GM08714 (cell line): ENCODE data around the gene LRRC15.

Source experiments
- H3K4me3 ChIP-seq: fragments of 200-500 bp; sonication (Bioruptor generic); 2 replicates; pipeline ENCODE4 v1.5.1; 2014; ENCODE audit warnings: mild to moderate bottlenecking, low read length, inconsistent platforms
- ZNF274 ChIP-seq: IDR thresholded peaks from 2 replicates; pipeline ENCODE4 v1.6.1; 2012; ENCODE audit warnings: mild to moderate bottlenecking, low read depth, low read length

Gene LRRC15

DNA sequence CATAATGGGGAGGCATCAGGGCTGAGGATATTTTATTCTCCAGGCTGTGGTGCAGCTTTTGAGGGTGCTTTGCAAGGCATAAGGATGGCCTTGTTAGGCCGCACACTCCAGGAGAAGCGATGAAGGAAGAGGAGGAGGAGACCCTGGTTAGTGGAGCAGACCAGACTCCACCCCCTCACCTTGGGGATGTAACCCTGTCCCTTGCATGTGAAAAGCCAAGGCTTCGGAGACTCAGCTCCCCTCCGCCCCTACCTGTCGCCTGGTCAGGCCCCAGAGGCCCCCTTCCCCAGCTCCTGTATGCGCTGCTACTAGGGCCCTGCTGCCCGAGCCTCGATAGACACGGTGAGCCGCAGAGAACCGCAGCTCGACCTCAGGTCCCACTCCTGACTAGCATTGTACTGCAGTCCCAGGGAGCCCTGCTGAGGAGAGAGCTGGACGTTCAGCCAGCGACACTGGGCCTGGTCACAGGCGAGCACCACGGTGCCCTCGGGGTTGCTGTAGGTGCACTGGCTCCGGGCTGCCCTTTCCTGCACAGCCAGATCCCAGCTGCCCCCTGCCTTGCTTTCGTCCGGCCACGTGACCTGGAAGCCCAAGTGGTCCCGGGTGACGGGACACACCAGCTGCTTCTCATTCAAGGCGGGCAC lies 28.7 kb downstream of the LRRC15 start:
- no peak overlapping the region for H3K4me3 ChIP-seq
- TF ChIP-seq ZNF274 = no peak

DNA sequence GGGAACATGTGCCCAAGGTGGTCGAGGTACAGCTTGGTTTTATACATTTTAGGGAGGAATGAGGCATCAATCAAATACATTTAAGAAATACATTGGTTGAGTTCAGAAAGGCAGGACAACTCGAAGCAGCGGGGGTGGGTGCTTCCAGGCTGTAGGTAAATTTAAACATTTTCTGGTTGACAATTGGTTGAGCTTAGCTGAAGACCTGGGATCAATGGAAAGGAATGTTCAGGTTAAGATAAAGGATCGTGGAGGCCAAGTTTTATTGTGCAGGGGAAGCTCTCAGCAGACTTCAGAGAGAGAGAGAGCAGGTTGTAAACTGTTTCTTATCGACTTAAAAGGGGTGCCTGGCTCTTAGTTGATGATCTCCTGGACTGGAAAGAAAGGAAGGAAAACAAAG lies 29.7 kb downstream of the LRRC15 start:
- TF ChIP-seq ZNF274 = no peak
- no peak overlapping the region for H3K4me3 ChIP-seq

DNA sequence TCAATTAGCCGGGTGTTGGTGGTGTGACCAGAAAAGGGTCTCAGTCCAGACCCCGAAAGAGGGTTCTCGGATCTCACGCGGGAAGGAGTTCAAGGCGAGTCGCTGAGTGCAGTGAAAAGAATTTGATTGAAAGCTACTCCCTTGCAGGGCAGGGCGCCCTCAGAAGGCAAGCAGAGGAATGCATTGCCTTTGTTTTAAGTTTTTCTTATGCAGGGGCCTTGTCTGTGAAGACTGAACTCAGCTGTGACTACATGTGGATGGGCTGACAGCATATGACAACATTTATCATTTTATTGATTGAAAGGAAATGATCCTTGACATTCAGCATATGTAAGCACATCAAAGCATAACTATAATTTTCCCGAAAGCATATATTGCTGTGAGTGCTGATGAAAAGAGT lies 30.2 kb downstream of the LRRC15 start:
- TF ChIP-seq ZNF274 = no peak
- H3K4me3 ChIP-seq = no peak overlapping the region

DNA sequence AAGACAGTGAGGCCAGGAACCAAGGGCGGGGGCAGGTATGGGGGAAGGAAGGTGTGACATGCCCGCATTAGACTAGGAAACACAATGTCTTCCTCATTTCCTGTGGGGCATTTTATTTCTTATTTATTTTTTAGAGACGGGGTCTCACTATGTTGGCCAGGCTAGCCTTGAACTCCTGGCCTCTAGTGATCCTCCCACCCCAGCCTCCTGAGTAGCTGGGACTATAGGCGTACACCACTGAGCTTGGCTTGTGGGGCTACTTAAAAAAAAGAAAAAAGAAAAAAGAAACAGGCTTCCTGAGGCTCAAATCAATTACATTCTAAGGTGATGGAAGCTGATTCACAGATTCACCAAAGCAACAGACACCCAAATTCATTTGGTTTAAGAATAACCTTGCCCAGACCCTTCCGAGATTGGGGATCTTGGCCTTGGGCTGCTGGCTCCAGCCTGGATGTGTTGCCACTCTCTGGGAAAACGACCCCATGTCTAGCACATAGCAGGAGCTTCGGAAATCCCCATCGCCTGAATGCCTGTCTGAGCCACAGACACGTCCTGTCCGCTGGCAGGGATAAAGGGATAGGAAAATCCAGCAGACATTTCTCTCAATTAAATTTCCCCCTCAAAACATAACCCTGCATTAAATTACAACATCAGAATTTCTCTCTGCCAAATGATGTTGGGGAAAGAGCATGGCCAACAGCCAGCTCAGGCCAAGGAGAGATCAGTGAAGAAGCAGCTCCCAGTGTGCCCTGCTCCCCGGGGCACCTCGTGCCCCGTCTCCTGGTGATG lies 31.4 kb downstream of the LRRC15 start:
- no peak for TF ChIP-seq ZNF274

DNA sequence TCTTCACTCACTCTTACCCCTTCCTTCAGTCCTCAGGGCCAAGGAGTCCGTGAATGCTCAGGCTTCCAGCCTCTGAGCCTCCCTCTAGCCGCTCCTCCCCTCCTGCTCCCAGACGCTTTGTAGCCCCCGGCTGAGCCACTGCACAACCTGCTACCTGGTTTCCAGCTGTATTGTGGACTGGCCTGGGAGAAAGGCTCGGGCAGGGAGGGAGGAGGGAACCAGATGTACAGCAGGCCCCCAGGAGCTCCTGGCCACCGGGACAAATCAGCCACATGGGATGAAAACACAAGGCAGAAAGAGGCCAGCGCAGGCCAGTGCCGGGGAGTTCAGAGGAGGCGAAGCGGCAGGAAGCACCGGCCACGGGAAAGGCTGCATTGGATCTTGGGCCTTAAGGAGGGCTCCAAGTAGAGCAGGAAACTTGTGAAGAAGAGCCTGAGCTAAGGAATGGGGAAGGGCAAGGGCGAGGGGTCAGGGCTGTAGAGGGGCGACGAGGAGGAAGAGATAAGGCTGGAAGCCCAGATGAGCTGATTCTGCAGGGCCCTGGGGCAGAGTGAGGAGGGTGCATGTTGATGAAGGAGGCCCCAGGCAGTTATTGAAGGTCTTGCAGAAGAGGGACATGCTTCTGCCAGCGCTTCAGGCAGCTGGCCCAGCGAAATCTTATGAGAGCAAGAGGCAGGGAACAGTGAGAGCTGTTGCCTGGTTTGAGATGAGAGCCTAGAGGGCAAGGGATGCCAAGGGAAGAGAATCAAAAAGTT lies 32.8 kb downstream of the LRRC15 start:
- no peak overlapping the region for H3K4me3 ChIP-seq
- TF ChIP-seq ZNF274 = no peak

More for the DNA sequence above, 31.4 kb downstream of the LRRC15 start:
- no peak overlapping the region for H3K4me3 ChIP-seq

DNA sequence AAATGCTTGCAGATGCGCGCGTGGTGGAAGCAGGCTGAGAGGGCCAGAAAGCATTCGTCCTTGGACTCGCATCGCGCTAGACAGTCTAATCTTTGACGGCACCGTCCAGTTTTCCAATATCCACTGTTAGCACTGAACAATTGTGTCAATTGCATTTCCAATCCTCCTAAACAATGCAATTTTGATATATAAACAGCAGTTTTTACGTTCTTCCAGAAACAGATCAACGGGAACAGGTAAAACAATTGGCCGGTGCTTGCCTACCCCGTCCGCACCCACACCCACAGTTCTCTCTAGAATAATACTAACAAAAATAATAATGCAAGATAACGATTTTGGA lies 35.6 kb downstream of the LRRC15 start:
- H3K4me3 ChIP-seq = no peak overlapping the region
- no peak for TF ChIP-seq ZNF274

DNA sequence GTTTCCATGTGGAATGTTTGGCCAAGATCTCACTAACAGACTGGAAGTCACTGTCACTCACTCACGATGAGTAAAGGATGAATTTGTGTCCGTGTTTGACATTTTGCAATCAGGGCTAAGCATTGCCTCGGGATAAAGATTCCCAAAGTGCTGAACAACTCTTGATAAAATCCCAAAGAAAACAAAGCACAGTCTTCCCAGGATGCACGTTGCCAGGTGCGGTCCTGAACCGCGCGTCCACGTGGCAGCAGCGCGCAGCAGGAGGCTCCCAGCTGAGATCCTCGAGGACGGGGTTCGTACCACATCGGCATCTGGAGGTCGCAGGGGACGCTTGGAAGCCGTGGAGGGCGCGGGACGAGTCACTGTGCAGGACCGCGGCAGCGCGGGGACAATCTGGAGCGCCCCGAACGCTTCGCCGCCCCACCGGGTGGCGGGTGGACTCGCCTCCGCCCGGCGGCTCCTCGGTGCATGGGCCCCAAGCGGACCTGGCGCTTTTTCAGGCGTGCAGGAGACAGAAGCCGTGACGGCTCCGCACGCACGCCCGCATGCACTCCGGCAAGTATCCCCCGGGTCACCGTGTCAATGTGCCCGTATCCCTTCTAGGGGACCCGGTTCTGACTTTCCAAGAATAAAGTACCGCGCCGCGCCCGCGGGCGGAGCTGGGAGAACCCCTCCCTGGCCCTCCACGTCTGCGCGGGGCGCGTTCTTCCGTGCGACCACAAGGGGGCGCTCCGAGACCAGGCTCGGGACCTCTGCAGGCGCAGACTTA lies 36.1 kb downstream of the LRRC15 start:
- peak overlapping the region; percentile 33; the same call in 1 of the 2 replicates for H3K4me3 ChIP-seq
- no peak for TF ChIP-seq ZNF274

DNA sequence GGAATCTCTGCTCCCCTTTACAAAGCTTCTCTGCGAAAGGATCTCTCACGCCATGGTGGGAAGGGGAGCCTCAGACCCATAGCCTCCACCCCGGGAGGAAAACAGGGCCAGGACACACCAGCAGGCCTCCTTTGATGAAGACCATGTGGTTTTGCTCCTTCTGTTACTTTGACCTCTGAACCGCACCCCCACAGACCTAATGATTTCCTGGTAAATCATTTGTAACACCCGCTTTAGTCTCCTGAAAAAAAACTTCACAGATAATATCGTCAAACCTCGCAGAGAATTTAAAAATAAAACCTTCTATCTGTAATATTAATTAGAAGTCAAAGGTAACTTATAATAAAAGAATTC lies 36.7 kb downstream of the LRRC15 start:
- TF ChIP-seq ZNF274 = no peak
- no peak overlapping the region for H3K4me3 ChIP-seq

DNA sequence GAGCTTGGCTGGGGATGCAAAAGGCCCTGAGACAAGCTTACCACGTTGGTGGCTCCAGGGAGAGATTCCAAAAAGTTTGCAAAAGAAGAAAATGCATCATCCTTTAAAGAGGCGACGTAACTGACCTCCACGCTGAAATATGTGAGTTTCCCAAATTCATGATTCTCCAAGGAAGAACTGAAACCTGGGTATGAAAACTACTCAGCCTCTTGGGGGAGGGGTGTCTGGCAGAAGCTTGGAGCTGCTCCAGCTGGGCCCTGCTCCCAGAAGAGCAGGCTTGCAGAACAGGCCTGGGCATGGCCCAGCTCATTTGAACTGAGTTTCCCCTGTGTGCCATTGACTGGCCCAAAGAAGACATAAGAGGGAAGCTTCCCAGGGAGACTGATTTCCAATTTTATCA lies 39.0 kb downstream of the LRRC15 start:
- no peak overlapping the region for H3K4me3 ChIP-seq
- TF ChIP-seq ZNF274 = no peak

DNA sequence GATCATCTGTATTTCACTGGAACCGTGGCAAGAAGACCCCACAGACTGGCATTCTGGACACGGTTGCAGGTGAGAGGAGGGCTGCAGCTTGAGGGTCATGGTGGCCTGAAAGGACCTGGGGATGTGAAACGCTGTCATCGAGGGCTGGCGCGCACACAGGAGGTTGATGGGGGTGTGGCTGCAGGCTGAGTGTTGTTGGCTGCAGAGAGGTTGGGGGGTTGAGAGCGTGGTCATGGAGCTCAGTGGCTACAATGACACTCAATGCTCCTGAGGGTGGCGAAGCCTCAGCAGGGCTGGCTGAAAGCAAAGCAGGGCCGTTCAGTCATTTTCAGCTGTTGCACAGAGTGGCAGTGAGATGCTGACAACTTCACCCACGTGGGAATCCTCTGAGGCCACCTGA lies 39.4 kb downstream of the LRRC15 start:
- TF ChIP-seq ZNF274 = no peak
- H3K4me3 ChIP-seq = no peak overlapping the region

DNA sequence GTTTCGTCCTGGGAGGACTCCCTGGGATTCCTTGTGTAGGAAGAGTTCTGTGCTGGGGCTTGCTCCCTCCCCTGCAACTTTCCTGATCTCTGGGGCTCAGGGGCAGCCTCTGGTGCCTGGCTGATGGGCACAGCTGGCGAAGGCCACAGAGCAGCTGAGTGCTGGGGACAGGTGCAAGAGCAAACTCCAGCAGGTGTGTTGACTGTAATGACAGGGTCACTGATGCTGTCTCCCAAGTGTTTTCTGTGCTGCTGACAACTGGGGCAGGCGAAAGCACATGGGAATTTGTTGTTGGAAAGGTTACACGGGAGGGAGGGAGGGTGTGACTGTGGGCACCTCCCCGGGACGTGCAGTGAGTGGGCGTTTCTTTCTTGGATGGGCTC lies 40.0 kb downstream of the LRRC15 start:
- H3K4me3 ChIP-seq = no peak overlapping the region
- no peak for TF ChIP-seq ZNF274

DNA sequence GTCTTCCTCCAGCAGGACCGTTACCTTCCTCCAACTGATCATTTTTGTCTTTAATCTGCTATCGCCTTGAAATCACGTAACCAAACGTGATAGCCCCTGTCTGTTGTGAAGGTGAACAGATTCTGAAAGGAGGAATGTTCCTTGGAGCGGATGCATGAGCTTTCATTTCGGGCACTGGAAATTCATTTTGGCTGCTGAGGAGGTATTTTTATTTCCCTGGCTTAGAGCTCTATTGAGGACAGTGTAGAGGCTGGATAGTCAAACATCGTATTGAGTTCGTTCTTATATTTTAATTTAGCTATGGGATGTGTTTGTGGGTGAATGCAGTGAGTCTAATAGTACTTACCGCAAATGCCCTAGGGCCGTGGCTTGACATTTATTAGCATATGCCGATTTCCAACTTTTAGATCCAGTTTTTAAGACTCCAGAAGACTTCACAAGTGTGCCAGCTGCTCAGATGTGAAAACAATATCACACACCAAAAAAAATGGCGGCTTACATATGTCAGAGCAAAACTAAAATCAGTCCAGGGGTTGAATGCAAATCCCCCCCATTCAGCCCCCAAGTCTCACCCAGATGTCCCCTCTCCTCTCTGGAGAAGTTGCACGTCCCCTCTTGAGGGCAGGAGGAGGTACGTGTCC lies 40.5 kb downstream of the LRRC15 start:
- no peak overlapping the region for H3K4me3 ChIP-seq
- no peak for TF ChIP-seq ZNF274

DNA sequence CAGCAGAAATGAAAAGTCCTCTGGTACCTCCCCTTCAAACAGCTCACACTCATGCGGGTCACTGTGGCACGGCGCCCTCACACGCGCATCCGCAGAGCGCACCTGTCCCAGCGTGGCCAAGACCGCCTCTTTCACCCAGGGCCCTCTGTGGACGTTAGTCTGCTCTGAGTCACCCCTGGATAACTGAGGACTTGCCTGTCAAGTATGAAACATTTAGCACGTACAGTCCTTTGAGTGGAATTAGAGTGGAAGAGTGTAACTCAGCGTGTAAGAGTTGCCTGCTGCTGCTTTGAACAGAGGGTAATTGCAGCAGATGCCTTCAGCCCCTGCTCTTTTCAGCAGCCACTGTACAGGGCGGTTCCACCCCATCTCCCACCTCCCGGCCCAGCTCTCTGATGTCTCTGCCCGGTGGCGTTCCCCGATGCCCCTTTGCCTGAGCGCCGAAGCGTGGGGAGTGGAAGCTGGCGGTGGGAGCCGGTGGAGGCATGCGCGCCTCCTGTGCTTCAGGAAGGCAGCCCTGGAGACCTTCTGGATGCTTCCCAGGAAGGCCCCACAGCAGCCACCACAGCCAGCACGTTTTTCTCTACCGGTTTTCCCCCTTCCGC lies 41.4 kb downstream of the LRRC15 start:
- H3K4me3 ChIP-seq = no peak overlapping the region
- no peak for TF ChIP-seq ZNF274
